GM19372 (cell line): ENCODE results near the gene CSH2.
"Not testable (repeated sequence)": the region's sequence is repeated elsewhere in the genome, so short reads cannot be mapped to it uniquely, and the experiment has no call there.

Experiments
- ATAC-seq: cut with Tn5 transposase; IDR thresholded peaks from one replicate; pipeline ENCODE4 v1.9.1; 2021; ENCODE audit warnings: mild to moderate bottlenecking, low read depth, moderate library complexity; ENCODE audit not compliant: unreplicated experiment

Gene CSH2

GRCh38 chr17:63898899-63899798 lies 25.7 kb upstream of the CSH2 start:
- ATAC-seq = not testable (repeated sequence)

- not testable (repeated sequence) for ATAC-seq
Observed at GRCh38 chr17:63896524-63897354, 23.3 kb upstream of the CSH2 start, which contains the start of gene CSH1. CSH1 (minus strand) TSS chr17:63896574; CDS start chr17:63896511, 63 bp downstream.

DNA sequence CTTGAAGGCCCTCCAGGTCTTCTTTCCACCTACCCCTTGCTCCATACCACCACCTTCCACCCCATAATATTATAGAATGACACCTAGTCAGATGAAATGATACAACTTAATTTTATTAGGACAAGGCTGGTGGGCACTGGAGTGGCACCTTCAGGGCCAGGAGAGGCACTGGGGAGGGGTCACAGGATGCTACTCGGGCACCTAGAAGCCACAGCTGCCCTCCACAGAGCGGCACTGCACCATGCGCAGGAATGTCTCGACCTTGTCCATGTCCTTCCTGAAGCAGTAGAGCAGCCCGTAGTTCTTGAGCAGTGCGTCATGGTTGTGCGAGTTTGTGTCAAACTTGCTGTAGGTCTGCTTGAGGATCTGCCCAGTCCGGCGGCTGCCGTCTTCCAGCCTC lies 21.3 kb upstream of the CSH2 start:
- not testable (repeated sequence) for ATAC-seq

- ATAC-seq = not testable (repeated sequence)
Observed at GRCh38 chr17:63894021-63894420, 20.5 kb upstream of the CSH2 start.

DNA sequence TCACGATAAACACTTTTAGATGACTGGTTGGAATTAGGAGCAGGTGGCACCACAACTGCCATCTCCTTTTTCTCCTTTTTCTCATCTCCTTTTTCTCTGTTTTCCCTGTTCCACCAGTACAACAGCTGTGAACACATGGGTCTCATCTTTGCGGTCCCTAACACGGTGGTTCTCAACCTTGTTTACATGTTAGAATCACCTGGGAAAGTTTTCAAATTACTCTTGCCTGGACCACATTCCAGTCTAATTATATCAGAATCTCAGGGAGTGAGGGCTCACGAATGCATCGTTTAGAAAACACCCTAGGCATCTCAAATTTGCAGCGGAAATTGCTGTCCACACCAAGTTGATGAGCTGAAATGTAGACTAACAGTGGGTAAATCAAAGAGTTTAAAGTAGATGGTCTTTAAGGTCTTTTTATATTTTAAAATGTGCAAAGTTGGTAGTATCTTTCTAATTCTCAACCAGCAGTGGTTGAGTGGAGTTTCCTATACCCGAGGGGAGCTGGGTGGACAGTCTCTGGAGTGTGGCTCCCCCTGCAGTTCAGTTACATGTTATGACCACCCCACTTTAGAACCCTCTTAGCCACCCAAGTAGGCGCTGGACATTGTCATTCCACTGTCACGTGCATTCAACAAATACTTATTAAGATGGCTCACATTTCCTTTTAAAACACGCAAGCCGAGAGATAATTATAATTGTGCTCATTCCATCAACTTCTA lies 19.0 kb upstream of the CSH2 start:
- not testable (repeated sequence) for ATAC-seq

- ATAC-seq = not testable (repeated sequence)
Observed at GRCh38 chr17:63889026-63889848, 15.8 kb upstream of the CSH2 start.

- not testable (repeated sequence) for ATAC-seq
Observed at GRCh38 chr17:63885119-63885518, 11.6 kb upstream of the CSH2 start.

DNA sequence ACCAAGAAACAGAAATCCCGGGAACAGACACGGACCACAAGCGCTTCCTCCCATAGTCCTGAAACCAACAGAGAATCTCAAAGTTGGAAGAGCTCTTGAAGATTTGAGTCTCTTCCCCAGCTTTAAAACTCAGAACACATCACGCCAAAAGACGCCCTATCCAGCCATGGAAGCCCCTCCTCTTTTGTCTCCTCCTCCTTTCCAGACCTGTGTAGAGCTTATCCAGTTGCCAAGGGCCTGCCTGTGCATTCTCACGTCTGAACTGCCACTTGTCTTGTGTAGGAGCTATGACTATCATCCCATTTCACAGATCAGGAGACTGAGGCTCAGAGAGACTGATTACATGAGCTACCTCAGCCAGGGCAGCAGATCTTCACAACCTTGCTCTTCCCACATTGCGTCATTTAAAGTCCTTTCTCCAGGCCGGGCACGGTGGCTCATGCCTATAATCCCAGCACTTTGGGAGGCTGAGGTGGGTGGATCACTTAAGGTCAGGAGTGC lies 9.2 kb upstream of the CSH2 start:
- not testable (repeated sequence) for ATAC-seq

DNA sequence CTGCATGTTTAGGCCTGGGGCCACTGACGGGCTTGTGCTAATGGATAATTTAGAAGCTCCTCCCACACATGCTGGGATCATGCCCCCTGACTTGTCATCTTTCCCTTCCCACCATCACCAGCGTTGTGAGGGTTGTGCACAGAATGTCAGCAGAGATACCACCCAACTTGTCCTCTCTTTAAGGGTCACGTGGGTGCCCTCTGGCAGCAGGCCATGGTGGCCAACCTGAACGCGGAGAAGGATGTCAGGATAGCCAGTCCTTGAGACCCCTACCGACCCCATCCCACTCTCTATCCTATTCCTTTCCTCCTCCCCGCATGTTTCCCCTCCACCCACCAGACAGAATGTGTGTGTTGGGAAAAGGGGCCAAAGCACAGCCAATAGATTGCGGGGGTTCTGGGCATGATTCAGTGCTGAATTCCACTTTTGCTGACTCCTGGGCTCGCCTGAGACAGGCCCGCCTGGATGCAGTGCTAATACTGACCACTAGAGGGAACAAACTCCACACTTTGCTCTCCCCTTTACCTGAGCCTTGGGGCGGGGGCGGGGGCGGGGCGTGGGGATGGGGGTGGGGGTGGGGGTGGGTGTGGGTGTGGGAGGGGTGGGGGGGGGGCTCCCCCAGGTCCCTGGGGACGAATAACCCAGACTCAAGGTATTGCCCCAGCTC lies 8.6 kb upstream of the CSH2 start, which contains the start of gene GH2:
Gene GH2 (minus strand): TSS at position 10 of the 667 bp plus-strand sequence. CDS start 143 bp downstream, outside the sequence.
- ATAC-seq = no peak

GRCh38 chr17:63881337-63881736 lies 7.9 kb upstream of the CSH2 start:
- not testable (repeated sequence) for ATAC-seq

DNA sequence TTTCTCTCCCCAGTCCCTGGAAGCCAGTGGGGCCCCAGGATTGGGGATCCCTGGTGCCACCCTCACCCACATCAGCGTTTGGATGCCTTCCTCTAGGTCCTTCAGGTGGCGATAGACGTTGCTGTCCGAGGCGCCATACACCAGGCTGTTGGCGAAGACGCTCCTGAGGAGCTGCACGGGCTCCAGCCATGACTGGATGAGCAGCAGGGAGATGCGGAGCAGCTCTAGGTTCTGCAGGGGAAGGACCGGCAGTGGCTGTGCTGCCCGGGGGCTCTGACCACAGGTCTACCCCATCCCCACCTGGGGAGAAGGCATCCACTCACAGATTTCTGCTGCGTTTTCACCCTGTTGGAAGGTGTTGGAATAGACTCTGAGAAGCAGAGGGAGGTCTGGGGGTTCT lies 7.2 kb upstream of the CSH2 start:
- no peak for ATAC-seq

DNA sequence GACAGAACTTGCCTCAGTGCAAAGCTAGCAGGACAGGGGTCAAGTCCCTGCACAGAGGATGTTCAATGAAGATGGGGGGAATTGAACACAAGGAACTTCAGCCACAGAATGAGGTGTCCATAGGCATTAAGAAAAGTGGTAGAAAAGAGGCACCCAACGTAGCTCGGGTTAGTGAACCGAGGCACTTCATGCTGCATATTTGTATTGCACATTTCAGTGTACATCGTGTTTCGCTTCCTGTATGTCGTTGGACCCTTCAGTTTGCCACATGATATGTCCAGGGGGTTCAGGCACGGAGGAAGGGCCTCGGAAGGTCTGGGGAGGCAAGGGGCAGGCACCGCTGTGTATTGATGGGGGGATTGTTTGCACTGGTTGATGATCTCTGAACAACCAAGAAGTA lies 4.9 kb upstream of the CSH2 start:
- not testable (repeated sequence) for ATAC-seq

DNA sequence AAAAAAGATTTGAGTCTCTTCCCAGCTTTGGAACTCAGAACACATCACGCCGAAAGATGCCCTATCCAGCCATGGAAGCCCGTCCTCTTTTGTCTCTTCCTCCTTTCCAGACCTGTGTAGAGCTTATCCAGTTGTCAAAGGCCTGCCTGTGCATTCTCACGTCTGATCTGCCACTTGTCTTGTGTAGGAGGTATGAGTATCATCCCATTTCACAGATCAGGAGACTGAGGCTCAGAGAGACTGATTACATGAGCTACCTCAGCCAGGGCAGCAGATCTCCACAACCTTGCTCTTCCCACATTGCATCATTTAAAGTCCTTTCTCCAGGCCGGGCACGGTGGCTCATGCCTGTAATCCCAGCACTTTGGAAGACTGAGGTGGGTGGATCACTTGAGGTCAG lies 1.2 kb upstream of the CSH2 start:
- ATAC-seq = not testable (repeated sequence)

DNA sequence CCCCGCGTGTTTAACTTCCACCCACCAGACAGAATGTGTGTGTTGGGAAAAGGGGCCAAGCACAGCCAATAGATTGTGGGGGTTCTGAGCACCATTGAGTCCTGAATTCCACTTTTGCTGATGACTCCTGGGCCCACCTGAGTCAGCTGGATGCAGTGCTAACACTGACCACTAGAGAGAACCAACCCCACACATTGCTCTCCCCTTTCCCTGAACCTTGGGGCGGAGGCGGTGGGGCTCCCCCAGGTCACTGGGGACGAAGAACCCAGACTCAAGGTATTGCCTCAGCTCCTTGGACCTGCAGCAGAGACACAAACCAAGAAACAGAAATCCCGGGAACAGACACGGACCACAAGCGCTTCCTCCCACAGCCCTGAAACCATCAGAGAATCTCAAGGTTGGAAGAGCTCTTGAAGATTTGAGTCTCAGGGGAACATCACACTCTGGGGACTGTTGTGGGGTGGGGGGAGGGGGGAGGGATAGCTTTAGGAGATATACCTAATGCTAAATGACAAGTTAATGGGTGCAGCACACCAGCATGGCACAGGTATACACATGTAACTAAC lies 667 bp upstream of the CSH2 start:
- not testable (repeated sequence) for ATAC-seq

DNA sequence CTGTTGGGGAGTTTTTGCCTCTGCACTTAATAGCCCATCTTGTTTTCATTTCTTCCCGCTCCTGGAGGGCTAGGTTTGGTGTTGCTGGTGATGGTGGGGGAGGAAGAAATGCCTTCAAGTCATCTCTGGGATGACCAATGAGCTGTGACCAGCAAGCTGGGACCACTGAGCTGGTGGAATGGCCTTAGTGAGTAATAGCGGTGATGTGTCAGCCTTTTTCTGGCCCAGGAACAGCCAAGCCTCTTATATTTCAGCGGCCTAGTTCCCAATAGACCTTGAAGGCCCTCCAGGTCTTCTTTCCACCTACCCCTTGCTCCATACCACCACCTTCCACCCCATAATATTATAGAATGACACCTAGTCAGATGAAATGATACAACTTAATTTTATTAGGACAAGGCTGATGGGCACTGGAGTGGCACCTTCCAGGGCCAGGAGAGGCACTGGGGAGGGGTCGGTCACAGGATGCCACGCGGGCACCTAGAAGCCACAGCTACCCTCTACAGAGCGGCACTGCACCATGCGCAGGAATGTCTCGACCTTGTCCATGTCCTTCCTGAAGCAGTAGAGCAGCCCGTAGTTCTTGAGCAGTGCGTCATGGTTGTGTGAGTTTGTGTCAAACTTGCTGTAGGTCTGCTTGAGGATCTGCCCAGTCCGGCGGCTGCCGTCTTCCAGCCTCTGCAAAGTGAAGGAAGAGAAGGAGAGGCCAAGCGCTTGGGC lies 1.7 kb downstream of the CSH2 start:
- ATAC-seq = not testable (repeated sequence)

DNA sequence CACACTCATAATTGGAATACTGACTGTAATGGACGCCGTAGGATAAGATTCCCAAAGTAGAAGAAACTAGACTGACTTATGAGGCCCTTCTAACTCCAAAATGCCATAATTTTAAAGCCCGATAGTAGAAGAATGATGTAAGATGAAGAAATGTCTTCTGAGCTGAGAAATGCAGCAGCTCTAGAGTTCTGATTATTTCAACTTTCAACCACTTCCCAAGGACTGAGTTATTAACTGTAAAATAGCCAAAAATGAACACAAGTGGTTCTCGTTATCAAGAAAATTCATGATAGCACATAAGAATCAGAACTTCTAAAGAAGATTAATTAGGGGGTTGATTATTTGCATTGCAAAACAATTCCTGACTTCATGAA lies 3.2 kb downstream of the CSH2 start:
- not testable (repeated sequence) for ATAC-seq

DNA sequence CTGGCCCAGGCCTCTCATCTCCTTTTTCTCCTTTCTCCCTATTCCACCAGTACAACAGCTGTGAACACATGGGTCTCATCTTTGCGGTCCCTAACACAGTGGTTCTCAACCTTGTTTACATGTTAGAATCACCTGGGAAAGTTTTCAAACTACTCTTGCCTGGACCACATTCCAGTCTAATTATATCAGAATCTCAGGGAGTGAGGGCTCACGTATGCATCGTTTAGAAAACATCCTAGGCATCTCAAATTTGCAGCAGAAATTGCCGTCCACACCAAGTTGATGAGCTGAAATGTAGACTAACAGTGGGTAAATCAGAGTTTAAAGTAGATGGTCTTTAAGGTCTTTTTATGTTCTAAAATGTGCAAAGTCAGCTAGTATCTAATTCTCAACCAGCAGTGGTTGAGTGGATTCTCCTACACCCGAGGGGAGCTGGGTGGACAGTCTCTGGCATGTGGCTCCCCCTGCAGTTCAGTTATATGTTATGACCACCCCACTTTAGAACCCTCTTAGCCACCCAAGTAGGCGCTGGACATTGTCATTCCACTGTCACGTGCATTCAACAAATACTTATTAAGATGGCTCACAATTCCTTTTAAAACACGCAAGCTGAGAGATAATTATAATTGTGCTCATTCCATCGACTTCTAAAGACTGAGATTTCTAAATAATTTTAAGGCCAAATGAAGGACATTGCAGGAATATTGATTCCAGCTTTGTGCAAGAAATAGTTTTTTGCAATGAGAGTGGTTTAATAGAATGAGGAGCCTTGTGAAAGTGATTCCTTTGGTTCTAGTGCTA lies 3.8 kb downstream of the CSH2 start:
- ATAC-seq = not testable (repeated sequence)
